Smooth muscle cell of the brain vasculature (primary cell): ENCODE results near the gene BMP4.
"Not testable (repeated sequence)": the region's sequence is repeated elsewhere in the genome, so short reads cannot be mapped to it uniquely, and the experiment has no call there.

Experiments used
- DNase-seq: peaks from one replicate; pipeline ENCODE4 v3.0.0-alpha.2; 2012; ENCODE audit warnings: low read depth, low spot score

Gene BMP4

GRCh38 chr14:53956427-53957201, at the start of gene BMP4:
Gene BMP4, minus strand, starts transcription at chr14:53956825. Its CDS starts 4,603 bp downstream, at chr14:53952222.
- no peak for DNase-seq

- DNase-seq = no peak
Observed at GRCh38 chr14:54003064-54003463, 46.4 kb upstream of the BMP4 start.

GRCh38 chr14:54002653-54003052, 46.0 kb upstream of the BMP4 start:
- DNase-seq = no peak

- DNase-seq = no peak
Observed at GRCh38 chr14:54001189-54001878, 44.7 kb upstream of the BMP4 start.

GRCh38 chr14:54000341-54000811, 43.8 kb upstream of the BMP4 start:
- DNase-seq = no peak

- DNase-seq = no peak
Observed at GRCh38 chr14:53999061-53999488, 42.5 kb upstream of the BMP4 start.

GRCh38 chr14:53996041-53996440, 39.4 kb upstream of the BMP4 start:
- no peak for DNase-seq

- DNase-seq = no peak
Observed at GRCh38 chr14:53993920-53994607, 37.4 kb upstream of the BMP4 start.

GRCh38 chr14:53990978-53991377, 34.4 kb upstream of the BMP4 start:
- no peak for DNase-seq

- DNase-seq = not testable (repeated sequence)
Observed at GRCh38 chr14:53986718-53987117, 30.1 kb upstream of the BMP4 start.

- DNase-seq = not testable (repeated sequence)
Observed at GRCh38 chr14:53984958-53985357, 28.3 kb upstream of the BMP4 start.

GRCh38 chr14:53983112-53983511, 26.5 kb upstream of the BMP4 start:
- DNase-seq = no peak

GRCh38 chr14:53982546-53982945, 25.9 kb upstream of the BMP4 start:
- DNase-seq = no peak

GRCh38 chr14:53979747-53980642, 23.4 kb upstream of the BMP4 start:
- DNase-seq = no peak

- DNase-seq = no peak
Observed at GRCh38 chr14:53979113-53979681, 22.6 kb upstream of the BMP4 start.

- DNase-seq = no peak
Observed at GRCh38 chr14:53978194-53978593, 21.6 kb upstream of the BMP4 start.

- DNase-seq = no peak
Observed at GRCh38 chr14:53975444-53975843, 18.8 kb upstream of the BMP4 start.

- DNase-seq = no peak
Observed at GRCh38 chr14:53971521-53971920, 14.9 kb upstream of the BMP4 start.

GRCh38 chr14:53969326-53969725, 12.7 kb upstream of the BMP4 start:
- DNase-seq = no peak

- DNase-seq = no peak
Observed at GRCh38 chr14:53968726-53969125, 12.1 kb upstream of the BMP4 start.

- no peak for DNase-seq
Observed at GRCh38 chr14:53967606-53968005, 11.0 kb upstream of the BMP4 start.
